ENCODE results near the gene CFAP73. TPM values are rescaled to one million over a fixed set of nuclear protein-coding genes. Genes with fewer than 3 reads are reported as not detected.

The CFAP73 gene
- total and polyA plus RNA-seq, 2 experiments from 2014 or later = 0.50 to 0.59 TPM

GRCh38 chr12:113207613-113208040 lies 58.1 kb downstream of the CFAP73 start:
- no peak for ATAC-seq
- H3K4me3 Mint-ChIP-seq = no peak overlapping the region
- H3K36me3 ChIP-seq (ENCODE audit: insufficient read depth) = no peaks in the 10 kb centered on the region
- H3K9me3 Mint-ChIP-seq = peaks cover 6% of the 10 kb centered on the region; the same call in 2 of the 3 replicates
- H3K4me2 ChIP-seq = no peak overlapping the region
- DNase-seq (ENCODE audit: low spot score) = no peak
- peaks cover 6% of the 10 kb centered on the region for H3K36me3 Mint-ChIP-seq (ENCODE audit: low read depth)
- H4K20me1 ChIP-seq (replicated peaks; ENCODE audit: insufficient read depth) = no peaks in the 10 kb centered on the region
- H3K79me2 ChIP-seq (replicated peaks; ENCODE audit: insufficient read depth) = no peaks in the 10 kb centered on the region
- peaks cover 5% of the 10 kb centered on the region for H3K27me3 Mint-ChIP-seq (ENCODE audit: insufficient read depth, low read depth, poor library complexity)
- H3K4me1 Mint-ChIP-seq = peaks cover 6% of the 10 kb centered on the region
- TF ChIP-seq ZNF331 (CRISPR knock-in tag; IDR thresholded peaks at IDR 0.05; ENCODE audit: low read depth) (no peak), EZH2 (IDR thresholded peaks at IDR 0.05; ENCODE audit: low read depth, unreplicated experiment) (no peak), JUNB (IDR thresholded peaks at IDR 0.05; ENCODE audit: unreplicated experiment) (no peak), NANOG (IDR thresholded peaks at IDR 0.05; ENCODE audit: borderline replicate concordance) (no peak), EZH2phosphoT487 (IDR thresholded peaks at IDR 0.05; ENCODE audit: unreplicated experiment) (no peak), REST (IDR thresholded peaks at IDR 0.05; ENCODE audit: unreplicated experiment) (no peak), CREB1 (CRISPR knock-in tag; IDR thresholded peaks at IDR 0.05; ENCODE audit: low read depth) (no peak), ZNF462 (CRISPR knock-in tag; IDR thresholded peaks at IDR 0.05) (no peak), CTCF (conservative IDR thresholded peaks at IDR 0.05; ENCODE audit: low read depth in 2 of 2) (no peak), ZNF114 (CRISPR knock-in tag; IDR thresholded peaks at IDR 0.05) (no peak), POLR2AphosphoS5 (IDR thresholded peaks at IDR 0.05; ENCODE audit: low read depth) (no peak), ETS1 (IDR thresholded peaks at IDR 0.05) (no peak), STAT1 (IDR thresholded peaks at IDR 0.05; ENCODE audit: unreplicated experiment) (no peak)
- H3K27ac ChIP-seq (ENCODE audit: low read depth) = no peak overlapping the region
- no peaks in the 10 kb centered on the region for H3K4me1 ChIP-seq (ENCODE audit: insufficient read depth)
- H2AFZ ChIP-seq = no peak overlapping the region
- no peaks in the 10 kb centered on the region for H3F3A ChIP-seq (replicated peaks; ENCODE audit: low read depth)
- no peak overlapping the region for H3K4me3 ChIP-seq
- H3K27ac Mint-ChIP-seq = no peak overlapping the region; the same call in 1 of the 2 replicates
- H3K27me3 ChIP-seq (ENCODE audit: insufficient read depth) = no peaks in the 10 kb centered on the region
- H3K9me2 ChIP-seq (ENCODE audit: insufficient read depth) = no peaks in the 10 kb centered on the region
